HG02852 (cell line): ENCODE results near the gene BSG.
"Not testable (repeated sequence)": the region's sequence is repeated elsewhere in the genome, so short reads cannot be mapped to it uniquely, and the experiment has no call there.

Experiments
- ATAC-seq: cut with Tn5 transposase; IDR thresholded peaks from one replicate; pipeline ENCODE4 v1.9.1; 2021; ENCODE audit warnings: mild to moderate bottlenecking, moderate library complexity; ENCODE audit not compliant: unreplicated experiment

Gene BSG

GRCh38 chr19:602391-603301 lies 30.2 kb downstream of the BSG start:
- no peak for ATAC-seq

DNA sequence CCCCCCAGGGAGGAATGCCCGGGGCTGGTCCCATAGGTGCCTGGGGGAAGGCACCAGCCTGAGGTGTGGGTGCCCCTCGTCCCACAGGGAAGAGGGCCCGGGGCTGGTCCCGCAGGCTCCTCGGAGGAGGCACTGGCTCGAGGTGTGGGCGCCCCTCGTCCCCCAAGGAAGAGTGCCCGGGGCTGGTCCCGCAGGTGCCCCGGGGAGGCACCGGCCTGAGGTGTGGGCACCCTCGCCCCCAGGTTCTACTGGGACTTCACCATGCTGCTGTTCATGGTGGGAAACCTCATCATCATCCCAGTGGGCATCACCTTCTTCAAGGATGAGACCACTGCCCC lies 30.9 kb downstream of the BSG start:
- not testable (repeated sequence) for ATAC-seq

- ATAC-seq = not testable (repeated sequence)
Measured at GRCh38 chr19:603779-604178, 31.4 kb downstream of the BSG start.

DNA sequence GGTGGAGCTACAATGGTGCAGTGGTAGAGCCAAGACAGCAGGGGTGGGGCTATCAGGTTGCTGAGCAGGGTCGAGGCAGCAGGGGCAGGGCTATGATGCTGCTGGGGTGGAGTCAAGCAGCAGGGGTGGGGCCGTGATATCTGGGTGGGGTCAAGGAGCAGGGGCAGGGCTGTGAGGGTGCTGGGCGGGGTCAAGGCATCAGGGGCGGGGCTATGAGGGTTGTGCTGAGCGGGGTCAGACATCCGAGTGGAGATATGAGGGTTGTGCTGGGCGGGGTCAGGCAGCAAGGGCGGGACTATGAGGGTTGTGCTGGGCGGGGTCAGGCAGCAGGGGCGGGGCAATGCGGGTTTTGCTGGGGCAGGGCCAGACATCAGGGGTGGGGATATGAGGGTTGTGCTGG lies 32.0 kb downstream of the BSG start:
- ATAC-seq = no peak

DNA sequence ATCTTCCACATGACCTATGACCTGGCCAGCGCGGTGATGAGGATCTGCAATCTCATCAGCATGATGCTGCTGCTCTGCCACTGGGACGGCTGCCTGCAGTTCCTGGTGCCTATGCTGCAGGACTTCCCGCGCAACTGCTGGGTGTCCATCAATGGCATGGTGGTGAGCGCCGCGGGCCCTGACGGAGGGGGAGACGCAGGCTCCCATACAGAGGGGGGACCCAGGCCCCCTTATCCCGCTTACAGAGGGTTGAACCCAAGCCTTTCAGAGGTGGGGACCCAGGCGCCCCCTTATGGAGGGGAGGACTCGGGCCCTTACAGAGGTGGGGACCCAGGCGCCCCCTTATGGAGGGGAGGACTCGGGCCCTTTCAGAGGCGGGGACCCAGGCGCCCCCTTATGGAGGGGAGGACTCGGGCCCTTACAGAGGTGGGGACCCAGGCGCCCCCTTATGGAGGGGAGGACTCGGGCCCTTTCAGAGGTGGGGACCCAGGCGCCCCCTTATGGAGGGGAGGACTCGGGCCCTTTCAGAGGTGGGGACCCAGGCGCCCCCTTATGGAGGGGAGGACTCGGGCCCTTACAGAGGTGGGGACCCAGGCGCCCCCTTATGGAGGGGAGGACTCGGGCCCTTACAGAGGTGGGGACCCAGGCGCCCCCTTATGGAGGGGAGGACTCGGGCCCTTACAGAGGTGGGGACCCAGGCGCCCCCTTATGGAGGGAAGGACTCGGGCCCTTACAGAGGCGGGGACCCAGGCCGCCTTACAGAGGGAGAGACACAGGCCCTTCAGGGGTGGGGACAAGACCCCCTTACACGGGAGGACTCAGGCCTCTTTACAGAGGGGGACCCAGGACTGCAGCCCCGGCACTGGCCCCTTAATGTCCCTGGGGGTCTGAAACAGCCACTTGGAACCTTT lies 32.9 kb downstream of the BSG start:
- ATAC-seq = not testable (repeated sequence)

- no peak for ATAC-seq
Measured at GRCh38 chr19:607301-608154, 35.1 kb downstream of the BSG start.

GRCh38 chr19:608155-609003 lies 36.0 kb downstream of the BSG start:
- no peak for ATAC-seq

DNA sequence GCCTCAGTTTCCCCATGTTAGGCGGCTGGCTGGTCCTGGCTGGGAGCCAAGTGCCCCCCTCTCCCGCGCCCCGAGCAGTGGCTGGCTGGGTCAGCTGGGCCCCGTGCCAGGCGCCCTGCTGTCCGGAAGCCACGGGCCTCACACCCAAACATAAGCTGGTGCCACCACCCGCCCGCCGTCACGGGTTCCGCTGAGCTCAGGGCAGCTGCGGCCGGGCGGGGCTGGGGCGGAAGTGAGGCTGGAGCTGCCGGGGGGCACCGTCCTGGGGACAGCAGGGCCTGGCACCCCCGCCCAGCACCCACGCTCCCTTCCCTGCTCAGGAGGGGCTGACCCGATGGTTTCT lies 36.6 kb downstream of the BSG start:
- ATAC-seq = no peak

- ATAC-seq = no peak
Measured at GRCh38 chr19:610071-610800, 37.8 kb downstream of the BSG start.

- ATAC-seq = no peak
Measured at GRCh38 chr19:610801-611480, 38.5 kb downstream of the BSG start.

GRCh38 chr19:611481-611868 lies 39.1 kb downstream of the BSG start:
- ATAC-seq = no peak

- ATAC-seq = no peak
Measured at GRCh38 chr19:612941-613340, 40.5 kb downstream of the BSG start.

- no peak for ATAC-seq
Measured at GRCh38 chr19:613732-614567, 41.6 kb downstream of the BSG start.

- no peak for ATAC-seq
Measured at GRCh38 chr19:615619-616018, 43.2 kb downstream of the BSG start.

DNA sequence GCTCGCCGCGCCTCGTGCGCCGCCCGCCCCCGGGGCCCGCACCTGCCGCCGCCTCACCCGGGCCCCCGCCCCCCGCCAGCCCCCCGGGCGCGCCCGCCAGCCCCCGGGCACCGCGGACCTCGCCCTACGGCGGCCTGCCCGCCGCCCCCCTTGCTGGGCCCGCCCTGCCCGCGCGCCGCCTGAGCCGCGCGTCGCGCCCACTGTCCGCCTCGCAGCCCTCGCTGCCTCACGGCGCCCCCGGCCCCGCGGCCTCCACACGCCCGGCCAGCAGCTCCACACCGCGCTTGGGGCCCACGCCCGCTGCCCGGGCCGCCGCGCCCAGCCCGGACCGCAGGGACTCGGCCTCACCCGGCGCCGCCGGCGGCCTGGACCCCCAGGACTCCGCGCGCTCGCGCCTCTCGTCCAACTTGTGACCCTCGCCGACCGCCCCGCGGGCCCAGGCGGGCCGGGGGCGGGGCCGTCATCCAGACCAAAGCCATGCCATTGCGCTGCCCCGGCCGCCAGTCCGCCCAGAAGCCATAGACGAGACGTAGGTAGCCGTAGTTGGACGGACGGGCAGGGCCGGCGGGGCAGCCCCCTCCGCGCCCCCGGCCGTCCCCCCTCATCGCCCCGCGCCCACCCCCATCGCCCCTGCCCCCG lies 43.8 kb downstream of the BSG start:
- no peak for ATAC-seq

DNA sequence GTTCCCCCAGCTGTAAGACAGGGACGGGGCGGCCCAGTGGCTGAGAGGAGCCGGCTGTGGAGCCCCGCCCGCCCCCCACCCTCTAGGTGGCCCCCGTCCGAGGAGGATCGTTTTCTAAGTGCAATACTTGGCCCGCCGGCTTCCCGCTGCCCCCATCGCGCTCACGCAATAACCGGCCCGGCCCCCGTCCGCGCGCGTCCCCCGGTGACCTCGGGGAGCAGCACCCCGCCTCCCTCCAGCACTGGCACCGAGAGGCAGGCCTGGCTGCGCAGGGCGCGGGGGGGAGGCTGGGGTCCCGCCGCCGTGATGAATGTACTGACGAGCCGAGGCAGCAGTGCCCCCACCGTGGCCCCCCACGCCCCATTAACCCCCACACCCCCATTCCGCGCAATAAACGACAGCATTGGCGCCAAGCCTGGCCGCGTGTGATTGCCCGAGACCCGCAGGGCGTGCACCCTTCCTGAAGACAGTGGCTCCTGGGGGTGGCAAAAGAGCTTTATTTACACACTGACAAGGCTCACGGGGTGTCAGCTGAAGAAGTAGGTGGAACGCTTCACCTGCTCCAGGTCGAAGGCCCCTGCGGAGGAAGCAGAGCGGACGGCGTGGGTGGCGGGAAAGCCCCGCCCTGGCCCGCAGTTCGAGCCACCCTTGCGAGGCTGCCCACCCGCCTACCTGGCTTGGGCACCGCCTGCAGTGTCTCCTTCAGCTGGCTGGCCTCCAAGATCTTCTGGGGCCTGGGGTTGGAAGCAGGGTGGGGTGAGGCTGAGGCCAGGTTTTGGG lies 44.5 kb downstream of the BSG start:
- no peak for ATAC-seq
